MG63 (cell line): ENCODE measurements around the gene TAF11L10. TPM values are rescaled to one million over a fixed set of nuclear protein-coding genes. Genes with fewer than 3 reads are reported as not detected.

Experiments
- total RNA-seq: library from RNA; depleted of rRNA; stranded (reverse); fragments of >200 nt; shearing (Covaris generic); gene quantifications from 2 replicates; pipeline ENCODE4 v1.2.3, GENCODE V29; 2014; ENCODE audit warnings: low replicate concordance; rRNA removed

TAF11L10 gene
- total RNA-seq, 1 experiment from 2014 or later: not detected

Other genes starting within 250 kb of the TAF11L10 start
- not detected in 2 replicates for gene TAF11L2, start 99.6 kb downstream of the TAF11L10 start, total RNA-seq
- gene TAF11L3, start 79.5 kb downstream of the TAF11L10 start, total RNA-seq: not detected in 2 replicates
- not detected in 2 replicates for gene TAF11L4, start 76.0 kb downstream of the TAF11L10 start, total RNA-seq
- not detected in 2 replicates for gene TAF11L5, start 72.6 kb downstream of the TAF11L10 start, total RNA-seq
- gene TAF11L6, start 69.2 kb downstream of the TAF11L10 start, total RNA-seq: not detected in 2 replicates
- gene TAF11L7, start 12.1 kb downstream of the TAF11L10 start, total RNA-seq: not detected in 2 replicates
- not detected in 2 replicates for gene TAF11L8, start 6.9 kb downstream of the TAF11L10 start, total RNA-seq
- not detected in 2 replicates for gene TAF11L9, start 3.4 kb downstream of the TAF11L10 start, total RNA-seq
- gene TAF11L11, start 6.4 kb upstream of the TAF11L10 start, total RNA-seq: not detected in 2 replicates
- gene TAF11L12, start 12.6 kb upstream of the TAF11L10 start, total RNA-seq: not detected in 2 replicates
- not detected in 2 replicates for gene TAF11L13, start 34.3 kb upstream of the TAF11L10 start, total RNA-seq
- gene TAF11L14, start 36.6 kb upstream of the TAF11L10 start, total RNA-seq: not detected in 2 replicates